Bronchial epithelial cell (primary cell): ENCODE measurements around the gene CCNJL. TPM values are rescaled to one million over a fixed set of nuclear protein-coding genes. Genes with fewer than 3 reads are reported as not detected.

Experiments
- DNase-seq: peaks from one replicate; pipeline ENCODE4 v3.0.0-alpha.2; 2010; ENCODE audit warnings: low read depth
- FAIRE-seq: peaks from 2 replicates; lab custom pipeline; 2011; peaks lifted over from hg19 to GRCh38; lab: Jason Lieb, UNC
- H3K27me3 ChIP-seq: 2 replicates; pipeline ENCODE4 v1.5.1; 2011; ENCODE audit warnings: low read length; ENCODE audit not compliant: control insufficient read depth, insufficient read depth
- H3K36me3 ChIP-seq: 2 replicates; pipeline ENCODE4 v1.5.1; 2011; ENCODE audit warnings: low read length; ENCODE audit not compliant: control insufficient read depth, insufficient read depth
- H3K4me3 ChIP-seq: 2 replicates; pipeline ENCODE4 v1.5.1; 2011; ENCODE audit warnings: mild to moderate bottlenecking, low read depth, low read length, control low read depth
- CTCF ChIP-seq: IDR thresholded peaks from 2 replicates; pipeline ENCODE4 v1.5.1; 2011; ENCODE audit warnings: mild to moderate bottlenecking, moderate library complexity, low read length, control low read depth, inconsistent platforms; ENCODE audit not compliant: insufficient read depth, severe bottlenecking
- total RNA-seq: library from RNA; depleted of rRNA; stranded (reverse); fragments of >200 nt; gene quantifications from 2 replicates; pipeline ENCODE4 v1.2.1, GENCODE V29; 2014

Gene CCNJL
- total RNA-seq, 1 donor from 2014 or later: 4.2 TPM

- FAIRE-seq: no peak
- H3K27me3 ChIP-seq: no peaks in the 10 kb centered on the region
- no peak overlapping the region for H3K4me3 ChIP-seq
- no peak for TF ChIP-seq CTCF
- no peaks in the 10 kb centered on the region for H3K36me3 ChIP-seq
- DNase-seq: no peak
These were observed 17.8 kb upstream of the CCNJL start for GRCh38 chr5:160330212-160330611.

- Histone ChIP-seq H3K4me3 (no peak overlapping the region), H3K36me3 (no peaks in the 10 kb centered on the region), H3K27me3 (no peaks in the 10 kb centered on the region)
- DNase-seq (no peak), FAIRE-seq (peak; percentile 55)
- no peak for TF ChIP-seq CTCF
These were observed 15.5 kb upstream of the CCNJL start for GRCh38 chr5:160327818-160328217.

- Histone ChIP-seq H3K27me3 (no peaks in the 10 kb centered on the region), H3K36me3 (no peaks in the 10 kb centered on the region), H3K4me3 (no peak overlapping the region)
- DNase-seq (no peak), FAIRE-seq (no peak)
- TF ChIP-seq CTCF: no peak
These were observed 14.6 kb upstream of the CCNJL start for GRCh38 chr5:160326981-160327380.

- no peaks in the 10 kb centered on the region for H3K27me3 ChIP-seq
- FAIRE-seq: no peak
- H3K4me3 ChIP-seq: no peak overlapping the region
- no peaks in the 10 kb centered on the region for H3K36me3 ChIP-seq
- no peak for DNase-seq
- no peak for TF ChIP-seq CTCF
These were observed 13.4 kb upstream of the CCNJL start for GRCh38 chr5:160325716-160326115.

- Histone ChIP-seq H3K4me3 (no peak overlapping the region), H3K27me3 (no peaks in the 10 kb centered on the region), H3K36me3 (no peaks in the 10 kb centered on the region)
- TF ChIP-seq CTCF: no peak
- FAIRE-seq (no peak), DNase-seq (no peak)
These were observed 12.5 kb upstream of the CCNJL start for GRCh38 chr5:160324886-160325285.

GRCh38 chr5:160318409-160318808, 6.0 kb upstream of the CCNJL start:
- H3K27me3 ChIP-seq: no peaks in the 10 kb centered on the region
- no peak for TF ChIP-seq CTCF
- no peaks in the 10 kb centered on the region for H3K36me3 ChIP-seq
- FAIRE-seq (no peak), DNase-seq (no peak)
- no peak overlapping the region for H3K4me3 ChIP-seq
